Kidney glomerular epithelial cell (primary cell): ENCODE data around the gene ABCG1.
A peak's percentile ranks its signal among the peaks of the same experiment; 100 is the strongest.

Source experiments
- DNase-seq: peaks from one replicate; lab custom pipeline; 2025; lab: John Stamatoyannopoulos, UW

The ABCG1 gene

DNA sequence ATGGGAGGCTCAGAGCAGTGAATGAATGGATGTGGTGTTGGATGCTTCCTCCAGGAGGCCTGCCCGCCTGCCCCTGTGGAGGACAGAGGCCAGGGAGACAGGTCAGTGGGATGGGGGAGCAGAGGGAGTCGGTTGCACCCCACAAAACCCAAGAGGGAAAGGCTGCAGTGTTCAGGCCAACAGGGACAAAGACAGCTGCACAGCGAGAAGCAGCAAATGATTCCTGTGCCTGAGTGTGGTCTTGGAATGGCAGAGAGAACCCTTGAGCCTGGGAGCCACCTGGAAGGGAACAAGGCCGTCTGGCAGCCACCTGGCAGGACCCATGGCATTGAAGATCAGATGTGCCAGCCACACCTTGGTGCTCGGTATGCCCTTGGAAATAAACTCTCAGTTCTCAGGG, 88.2 kb downstream of the ABCG1 start:
- DNase-seq: no peak

DNA sequence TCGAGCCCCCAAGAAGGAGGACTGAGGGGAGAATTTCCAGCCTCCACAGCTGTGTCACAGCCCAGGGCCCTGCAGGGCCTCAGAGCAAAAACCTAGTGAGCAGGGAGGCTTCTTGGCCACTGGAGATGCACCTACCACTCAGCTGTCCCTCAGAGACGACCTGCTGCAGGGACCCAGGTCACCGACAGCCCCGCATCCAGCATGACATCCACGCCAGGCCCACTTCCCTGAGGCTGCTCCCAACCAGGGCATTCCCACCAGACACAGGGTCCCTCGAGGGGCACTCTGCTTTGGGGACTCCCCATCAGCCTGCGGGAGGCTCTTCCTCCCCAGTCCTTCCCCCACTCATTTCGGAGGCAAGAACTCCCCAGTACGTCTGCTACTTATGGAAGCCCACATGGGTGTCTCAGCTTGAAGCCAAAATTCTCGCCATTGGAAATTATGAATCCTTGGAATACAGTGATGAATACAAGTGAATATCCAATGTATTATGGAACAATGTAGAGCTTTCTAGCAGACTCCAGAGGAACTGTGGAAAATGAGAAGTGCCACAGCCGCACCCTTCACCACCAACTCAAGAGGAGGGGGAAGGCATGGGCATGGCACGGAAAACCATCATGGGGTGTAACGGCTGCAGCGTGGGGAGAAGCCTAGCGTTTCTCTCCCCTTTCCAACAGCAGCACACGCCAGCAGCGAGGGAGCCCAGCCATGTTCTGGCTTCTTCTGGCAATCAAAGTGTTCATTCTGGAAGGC, 89.4 kb downstream of the ABCG1 start:
- DNase-seq: no peak

DNA sequence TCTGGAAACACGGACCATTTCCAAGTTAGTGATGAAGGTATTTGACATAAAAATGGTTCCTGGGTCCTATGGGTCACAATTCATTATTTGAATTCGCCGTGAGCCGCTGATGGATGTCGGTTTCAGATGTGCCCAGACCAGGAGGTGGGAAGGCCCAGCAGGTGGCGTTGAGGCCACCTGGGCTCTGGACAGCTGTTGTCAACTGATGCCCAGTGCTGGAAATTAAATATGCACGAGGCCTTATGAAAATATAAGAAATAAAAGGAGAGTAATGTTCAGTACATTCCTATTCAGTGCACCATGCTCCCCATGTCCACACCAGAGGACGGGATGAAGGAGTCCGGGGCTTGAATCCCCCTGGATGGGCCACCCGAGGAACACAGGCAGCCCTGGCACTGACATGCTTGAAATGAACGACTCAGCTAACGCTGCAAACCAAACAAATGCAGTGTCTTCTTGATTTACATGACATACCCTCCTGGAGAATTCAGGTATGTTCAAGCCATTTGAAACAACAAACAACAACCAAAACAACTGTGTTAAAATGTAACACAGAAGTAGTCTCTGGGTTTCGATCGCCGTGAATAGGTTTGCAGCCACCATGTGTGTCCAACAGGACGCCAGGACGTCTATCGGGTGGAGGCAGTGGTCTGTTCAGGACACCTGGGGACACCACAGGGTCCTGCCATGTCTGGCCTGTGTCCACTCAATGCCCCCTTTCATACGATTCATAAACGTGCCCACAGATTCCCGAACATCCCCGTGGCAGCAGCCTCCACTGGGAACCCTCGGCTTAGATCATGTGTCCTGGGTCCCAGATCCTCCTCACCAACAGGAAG, 90.2 kb downstream of the ABCG1 start:
- no peak for DNase-seq

DNA sequence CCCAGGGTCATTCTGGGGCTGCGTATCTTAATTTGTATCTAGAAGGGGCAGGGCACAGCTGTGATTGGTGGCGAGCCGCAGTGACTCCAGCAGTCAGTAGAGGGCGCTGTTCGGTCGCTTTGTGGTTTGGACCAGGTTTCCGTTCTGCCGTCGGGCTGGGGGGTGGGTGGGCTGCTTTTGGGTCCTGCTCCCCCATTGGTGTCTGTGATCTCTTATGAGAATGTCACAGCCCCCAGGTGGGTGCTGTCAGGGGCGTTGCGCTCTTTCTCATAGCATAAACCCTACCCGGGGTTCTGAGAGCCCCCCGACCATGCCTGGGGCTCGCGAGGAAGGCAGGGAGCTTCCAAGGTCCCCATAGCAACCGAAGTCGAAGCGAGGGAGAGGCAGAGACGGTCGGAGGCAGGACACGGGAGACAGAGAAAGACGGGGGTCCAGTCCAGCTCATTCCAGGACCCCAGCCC, 90.8 kb downstream of the ABCG1 start:
- peak; percentile 10 for DNase-seq

DNA sequence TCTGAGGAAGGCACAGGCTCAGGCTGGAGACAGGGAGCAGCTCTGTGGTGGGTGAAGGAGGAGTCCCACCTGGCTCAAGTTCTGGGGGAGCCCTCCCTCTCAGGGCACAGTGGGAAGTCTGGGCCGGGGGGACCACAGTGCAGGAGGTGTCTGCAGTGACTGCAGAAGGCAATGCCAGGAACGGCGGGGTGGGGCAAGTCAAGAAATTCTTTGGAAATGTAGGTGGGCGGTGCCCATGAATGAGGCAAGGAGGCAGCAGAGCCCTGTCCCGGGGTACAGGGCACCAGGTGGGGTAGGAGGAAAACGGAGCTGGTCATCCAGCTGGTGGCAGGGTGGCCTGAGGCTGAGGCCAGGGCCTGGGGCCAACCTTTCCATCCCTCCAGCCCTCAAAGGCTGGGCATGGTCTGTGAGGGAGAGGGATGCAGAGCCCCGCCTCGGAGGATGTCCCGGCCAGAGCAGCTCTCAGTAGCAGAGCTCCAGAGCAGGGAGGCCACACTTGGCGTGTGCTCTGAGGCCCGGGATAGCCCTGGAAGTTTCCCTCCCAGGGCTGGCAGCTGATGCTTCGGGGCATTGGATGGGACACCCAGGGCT, 91.6 kb downstream of the ABCG1 start:
- no peak for DNase-seq

DNA sequence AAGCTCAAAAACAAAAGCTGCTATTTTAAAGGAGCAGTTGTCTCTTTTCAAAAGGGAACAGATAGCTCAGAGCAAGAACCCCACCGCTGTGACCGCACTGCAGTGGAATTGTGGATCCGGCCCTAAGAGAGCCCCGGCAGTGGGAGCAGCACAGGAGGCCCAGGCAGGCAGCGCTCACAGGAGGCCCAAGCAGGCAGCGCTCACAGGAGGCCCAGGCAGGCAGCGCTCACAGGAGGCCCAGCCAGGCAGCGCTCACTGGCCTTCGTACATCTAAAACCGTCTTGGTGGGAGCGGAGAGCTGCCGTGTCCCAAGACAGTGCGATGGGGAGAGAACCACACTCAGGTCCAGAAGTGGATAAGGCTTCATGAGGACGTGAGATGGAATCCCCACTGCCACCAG, 92.2 kb downstream of the ABCG1 start:
- DNase-seq: no peak

DNA sequence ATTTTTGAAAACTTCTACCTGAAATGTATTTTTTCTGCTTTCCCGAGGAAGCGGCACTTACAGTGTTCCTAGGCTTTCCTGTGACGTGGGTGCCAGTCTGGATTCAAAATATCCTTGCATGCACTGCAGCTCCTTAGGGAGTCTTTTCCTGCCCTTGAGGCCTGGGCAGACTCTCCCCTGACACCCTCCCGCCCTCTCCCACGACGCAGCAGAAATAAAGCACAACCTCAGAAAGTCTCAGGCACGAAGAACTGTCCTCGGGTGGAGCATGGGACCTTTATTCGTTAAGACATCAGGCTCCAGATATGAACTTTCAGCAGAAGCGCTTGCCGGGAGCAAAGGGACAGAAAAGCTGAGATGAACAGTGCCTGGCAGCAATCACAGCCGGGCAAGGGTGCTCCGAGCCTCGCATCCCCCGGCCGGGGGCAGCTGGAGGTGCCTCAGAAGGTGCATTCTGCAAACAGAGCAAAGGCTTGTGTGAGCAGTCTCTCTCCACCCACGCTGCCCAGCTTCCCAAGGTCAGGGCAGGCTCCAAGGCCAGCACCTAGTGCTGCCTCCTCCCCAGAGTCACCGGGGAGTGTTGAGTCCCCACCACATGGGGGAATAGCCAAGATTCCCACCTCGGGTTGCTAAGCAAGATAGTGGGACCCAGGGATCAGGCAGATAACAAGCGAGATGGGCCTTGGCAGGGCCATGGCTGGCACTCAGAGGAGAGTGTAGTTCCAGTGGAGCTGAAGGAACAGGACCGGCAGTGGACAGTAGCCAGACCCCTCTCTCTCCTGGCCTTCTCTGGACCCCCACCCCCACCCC, 93.1 kb downstream of the ABCG1 start:
- DNase-seq: no peak

DNA sequence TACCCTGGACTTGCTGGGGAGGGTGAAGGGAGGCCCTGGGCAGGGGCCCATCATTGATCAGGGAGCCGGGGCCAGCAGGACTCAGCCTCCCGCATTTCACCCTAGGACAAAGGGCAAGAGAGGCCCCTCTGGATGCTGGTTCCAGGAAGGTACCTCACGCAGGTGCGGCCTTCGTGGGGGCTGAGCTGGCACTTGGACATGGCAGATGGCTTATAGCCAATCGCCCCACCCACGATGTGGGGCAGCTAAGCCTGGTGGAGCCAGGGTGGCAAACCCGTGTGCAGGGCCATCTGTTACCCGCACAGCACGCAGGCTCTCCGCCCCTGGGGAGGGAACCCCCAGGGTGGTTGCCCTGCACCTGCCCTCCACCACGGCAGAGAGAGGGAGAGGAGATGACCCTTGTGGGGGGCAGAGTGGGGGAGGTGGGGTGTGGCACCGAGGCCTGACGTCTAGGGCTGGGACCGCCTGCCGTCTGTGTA, 93.7 kb downstream of the ABCG1 start:
- no peak for DNase-seq

DNA sequence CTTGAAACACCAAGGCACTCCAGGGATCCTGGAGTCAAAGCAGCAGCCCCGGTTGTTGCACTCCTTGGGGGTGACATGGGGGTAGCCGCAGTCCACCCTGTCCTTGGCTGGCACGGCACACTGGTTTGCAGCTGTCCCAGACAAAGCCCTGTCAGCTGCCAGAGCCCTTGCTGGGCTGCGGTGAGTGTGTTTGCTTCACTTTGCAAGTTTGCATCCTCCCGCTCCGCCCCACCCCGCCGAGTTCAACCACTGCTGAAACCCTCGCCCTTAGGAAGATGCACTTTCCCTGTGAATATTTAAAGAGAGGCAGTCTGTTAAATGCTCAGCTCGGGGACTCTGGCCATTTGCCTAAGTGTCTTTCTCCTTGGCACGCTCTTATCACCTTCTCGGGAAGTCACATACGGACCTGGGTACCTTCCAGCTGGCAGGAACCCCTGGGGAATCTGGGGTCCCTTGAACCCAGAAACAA, 94.6 kb downstream of the ABCG1 start:
- no peak for DNase-seq

DNA sequence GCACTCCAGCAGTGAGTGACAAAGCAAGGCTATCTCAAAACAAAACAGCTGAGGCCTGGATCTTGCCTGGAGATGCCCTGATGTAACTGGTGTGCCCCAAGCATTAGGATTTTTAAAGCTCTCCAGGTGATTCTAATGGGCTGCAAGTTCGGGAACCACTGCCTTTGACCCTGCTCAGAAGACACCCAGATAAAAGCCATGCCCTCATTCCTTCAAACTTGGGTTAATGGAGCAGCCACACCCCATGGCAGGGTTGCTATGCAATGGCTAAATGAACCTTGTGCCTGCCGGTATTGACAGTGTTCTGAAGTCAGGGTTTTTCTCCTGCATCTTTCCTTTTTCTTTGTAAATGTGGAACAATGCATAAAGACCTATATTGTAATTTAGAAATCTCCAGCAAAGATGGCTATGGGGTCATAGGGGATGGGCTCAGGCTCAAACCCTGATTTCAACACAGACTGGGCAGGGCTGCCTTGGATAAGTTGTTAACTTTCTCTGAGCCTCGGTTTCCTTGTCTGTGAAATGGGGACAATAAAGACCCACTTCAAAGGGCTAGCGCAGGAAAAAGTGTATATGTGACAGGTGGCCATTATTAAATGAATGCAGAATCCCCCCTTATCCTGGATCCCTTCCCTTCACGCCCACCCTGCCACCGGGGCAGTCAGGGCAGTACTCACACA, 95.8 kb downstream of the ABCG1 start:
- no peak for DNase-seq

DNA sequence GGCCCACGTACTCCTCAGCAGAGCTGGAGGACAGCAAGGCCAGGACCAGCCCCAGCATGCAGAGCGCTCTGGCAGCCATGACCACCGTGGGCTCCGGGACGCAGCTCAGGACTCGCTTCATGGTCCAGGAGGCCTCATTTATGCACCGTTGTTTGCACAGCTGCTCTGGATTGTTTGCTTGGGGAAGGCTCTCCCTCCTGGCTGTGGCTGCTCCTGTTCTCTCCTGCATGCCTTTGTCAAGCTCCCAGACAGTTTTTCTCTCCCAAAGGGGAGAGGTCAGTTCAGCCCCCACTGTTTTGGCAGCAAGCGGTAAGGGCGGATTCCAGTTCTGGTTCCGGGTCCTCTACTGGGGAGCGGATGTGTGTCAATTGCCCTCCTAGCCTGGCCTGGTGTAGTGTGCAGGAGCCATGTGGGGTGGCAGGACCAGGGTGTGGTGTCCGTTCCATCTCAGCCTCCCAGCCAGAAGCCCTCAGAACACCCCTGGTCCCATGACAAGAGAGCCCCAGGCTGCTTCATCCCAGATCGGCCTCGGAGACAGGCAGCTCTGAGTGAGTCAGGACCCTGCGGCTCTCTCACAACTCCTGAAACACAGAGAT, 96.5 kb downstream of the ABCG1 start, which contains the start of gene TFF3:
Gene TFF3 (minus strand): TSS at position 114 of the 596 bp plus-strand sequence. CDS start 35 bp downstream, at position 79.
- peak; percentile 32 for DNase-seq

DNA sequence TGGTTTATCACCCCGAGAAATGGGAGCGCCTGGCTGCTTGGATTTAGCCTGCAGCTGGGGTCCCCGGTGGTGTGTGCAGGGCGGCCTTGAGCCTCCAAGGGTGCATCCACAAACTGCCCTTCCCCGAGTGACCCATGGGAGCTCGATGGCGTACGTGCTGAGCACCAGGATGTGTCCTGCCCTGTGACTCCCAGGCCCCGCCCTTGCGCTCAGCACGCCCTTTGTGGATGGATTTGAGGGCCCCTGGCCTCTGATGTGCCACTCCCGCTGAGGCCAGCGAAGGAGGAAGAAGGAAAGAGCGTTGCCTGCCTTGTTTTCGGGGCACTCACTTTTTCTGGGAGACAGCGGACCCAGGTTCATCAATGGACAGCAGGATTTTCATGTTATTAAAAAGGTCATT, 98.0 kb downstream of the ABCG1 start:
- DNase-seq: no peak

DNA sequence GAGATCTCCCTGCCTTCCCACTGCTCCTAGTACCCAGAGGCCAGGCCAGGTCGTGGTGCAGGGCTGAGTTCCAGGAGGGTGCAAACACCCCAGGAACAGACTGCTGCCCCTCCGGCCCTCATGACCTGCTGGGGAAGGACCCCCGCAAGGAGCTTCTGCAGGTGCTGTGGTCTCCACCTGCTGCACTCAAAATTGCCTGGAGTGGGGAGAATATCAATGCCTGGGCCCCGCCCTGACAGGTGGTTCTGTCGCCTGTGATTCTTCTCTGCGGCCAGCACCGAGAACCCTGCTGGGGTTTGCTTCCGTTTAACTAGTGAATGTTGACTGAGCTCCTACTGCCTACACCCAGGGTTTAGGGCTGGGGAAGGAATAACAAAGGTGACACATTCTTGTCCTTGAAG, 98.4 kb downstream of the ABCG1 start:
- no peak for DNase-seq

DNA sequence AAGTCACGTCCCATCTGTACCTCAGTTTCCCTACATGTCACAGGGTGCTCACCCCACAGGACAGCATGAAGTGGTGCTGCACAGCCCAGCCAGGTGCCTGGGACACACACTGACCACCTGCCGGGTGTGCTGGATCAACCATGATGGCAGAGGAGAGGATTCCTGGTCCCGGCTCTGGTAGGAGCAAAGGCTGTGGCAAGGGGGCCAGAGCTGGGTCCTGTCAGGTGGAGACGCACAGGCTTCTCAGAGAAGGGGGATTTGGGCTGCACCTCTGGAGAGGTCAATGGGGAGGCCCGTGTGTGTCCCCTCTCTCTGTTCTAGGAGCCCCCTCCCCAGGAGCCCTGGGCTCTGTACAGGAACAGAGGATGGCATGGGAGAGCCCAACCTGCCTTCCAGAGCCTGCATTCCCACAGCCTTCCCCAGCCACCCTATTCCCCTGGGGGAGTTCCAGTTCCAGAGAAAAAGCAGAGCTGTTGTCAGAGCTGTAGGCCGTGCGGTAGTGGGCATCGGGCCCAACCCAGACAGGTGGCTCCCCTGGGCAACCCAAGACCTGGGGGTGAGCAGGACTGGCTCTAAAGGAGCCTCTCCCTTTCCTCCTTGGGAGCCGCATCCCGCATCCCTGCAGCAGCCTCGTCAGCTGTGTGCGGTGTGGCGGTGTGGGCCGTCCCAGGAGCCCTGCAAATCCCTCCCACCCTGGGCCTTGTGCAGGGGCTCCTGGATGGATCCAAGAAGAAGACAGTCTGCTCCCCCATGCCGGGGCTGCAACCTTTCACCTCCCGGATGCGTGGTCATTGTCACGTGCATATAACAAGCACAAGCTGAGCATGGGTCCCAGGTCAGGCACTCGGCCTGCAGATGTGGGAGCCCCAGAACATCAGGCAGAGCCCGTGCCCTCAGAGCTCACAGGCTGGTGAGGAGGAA, 99.1 kb downstream of the ABCG1 start:
- no peak for DNase-seq

DNA sequence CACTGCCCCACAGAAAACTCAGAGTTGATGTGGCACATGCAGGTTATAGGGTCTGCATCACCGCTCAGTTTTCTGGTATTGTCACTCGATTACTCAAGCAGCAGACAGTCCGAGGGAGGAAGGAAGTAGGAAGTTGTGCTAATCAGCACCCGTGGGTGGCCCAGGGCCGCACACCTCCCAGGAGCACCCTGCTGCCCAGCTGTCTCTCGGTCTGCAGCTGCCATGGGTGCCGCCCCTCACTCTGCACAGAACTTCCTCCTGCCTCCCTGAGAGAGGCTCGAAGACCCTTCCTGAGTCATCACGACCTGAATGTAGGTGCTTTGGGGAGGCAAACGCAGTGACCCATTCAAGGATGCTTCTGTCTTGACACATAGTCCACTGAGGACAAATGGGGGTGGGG, 100.4 kb downstream of the ABCG1 start:
- DNase-seq: no peak

DNA sequence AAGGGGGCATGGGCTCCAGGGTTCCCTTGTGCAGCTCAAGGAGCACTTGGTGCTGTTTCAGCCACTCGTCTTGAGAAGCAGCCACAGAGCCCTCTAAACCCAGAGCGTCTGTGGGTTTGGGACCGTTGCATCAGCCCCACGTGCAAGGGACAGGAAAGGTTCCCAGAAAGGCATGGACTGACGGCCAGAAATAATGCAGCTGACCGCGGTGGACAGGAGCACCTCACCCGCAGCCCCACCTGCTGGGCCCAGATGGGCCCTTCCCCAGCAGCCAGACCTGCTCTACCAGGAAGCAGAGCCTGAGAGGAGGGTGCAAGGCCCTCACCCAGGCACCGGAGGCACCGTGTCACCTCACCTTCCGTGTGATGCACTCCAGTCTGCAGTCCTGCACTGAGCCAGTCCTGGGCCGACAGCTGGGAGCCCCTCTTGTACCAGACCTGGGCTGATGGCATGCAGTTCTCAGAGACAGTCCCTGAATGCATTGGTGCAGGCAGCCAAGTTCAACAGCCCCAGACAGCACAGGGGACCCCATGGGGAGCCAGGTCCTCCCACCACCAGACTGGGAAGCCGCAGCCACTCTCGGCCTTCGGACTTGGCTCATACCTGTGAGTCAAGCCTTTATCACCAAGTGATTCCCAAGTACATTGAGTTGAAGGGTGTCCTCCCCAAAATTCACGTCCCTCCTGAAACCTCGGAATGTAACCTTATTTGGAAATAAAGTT, 101.1 kb downstream of the ABCG1 start:
- DNase-seq: no peak

DNA sequence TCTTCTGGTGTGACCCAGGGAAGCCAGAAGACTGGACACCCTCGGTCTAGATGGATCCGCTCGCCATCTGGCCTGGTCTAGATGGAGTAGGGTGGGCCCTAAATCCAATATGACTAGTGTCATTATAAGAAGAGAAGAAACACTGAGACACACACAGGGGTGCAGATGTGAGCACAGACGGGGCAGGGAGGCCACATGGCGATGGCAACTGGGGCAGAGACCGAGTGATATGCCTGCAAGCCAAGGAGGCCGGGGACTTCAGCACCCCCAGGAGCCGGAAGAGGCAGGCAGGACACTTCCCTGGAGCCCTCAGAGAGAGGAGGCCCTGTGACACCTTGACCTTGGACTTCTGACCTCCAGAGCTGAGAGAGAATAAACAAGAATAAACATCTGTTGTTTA, 101.9 kb downstream of the ABCG1 start:
- DNase-seq: no peak

DNA sequence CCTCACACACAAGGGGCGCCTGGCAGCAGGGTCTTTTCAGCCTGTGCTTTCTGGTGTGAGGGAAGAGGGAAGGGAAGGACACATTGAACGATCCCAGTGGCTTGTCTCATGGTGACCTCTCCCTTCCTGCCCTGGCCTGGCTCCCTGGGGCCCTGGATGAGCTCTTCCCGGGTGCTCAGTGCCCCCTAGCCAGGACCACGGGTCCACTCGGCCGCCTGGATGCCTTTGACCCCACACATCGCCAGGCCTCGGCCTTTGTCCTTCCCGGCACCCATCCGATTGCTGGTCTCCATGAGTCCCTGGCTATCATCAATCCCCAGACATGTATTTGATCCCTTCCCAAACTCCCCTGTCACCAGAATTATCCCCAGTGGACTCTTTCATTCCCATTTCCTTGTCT, 102.3 kb downstream of the ABCG1 start:
- DNase-seq: no peak

DNA sequence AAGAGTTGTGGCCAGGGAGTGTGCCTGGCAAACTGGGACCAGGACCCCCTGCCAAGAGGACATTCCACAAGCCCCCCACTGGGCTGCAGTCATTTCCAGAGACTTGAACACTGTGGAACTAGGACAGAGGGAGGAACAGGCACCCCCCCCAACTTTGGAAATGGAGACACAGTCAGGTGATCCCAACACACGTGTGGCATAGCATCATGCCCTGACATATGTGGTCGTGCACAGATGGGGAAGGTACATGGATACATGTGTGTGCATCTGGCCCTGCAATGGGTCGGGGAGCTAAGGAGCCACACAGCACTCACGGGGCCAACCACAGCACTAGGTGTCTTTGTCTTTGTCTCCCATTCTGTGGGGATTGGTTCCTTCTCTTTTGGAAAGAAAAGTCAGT, 102.9 kb downstream of the ABCG1 start:
- DNase-seq: no peak
